NCI-H2171 treated with DMSO at 0.1 percent for 48 hours (cell line): ENCODE results near the gene TMEM126B.
"Not testable (repeated sequence)": the region's sequence is repeated elsewhere in the genome, so short reads cannot be mapped to it uniquely, and the experiment has no call there.

Source experiments
- DNase-seq: peaks from one replicate; lab custom pipeline; 2025; lab: John Stamatoyannopoulos, UW

The TMEM126B gene

GRCh38 chr11:85627998-85628770 lies at the start of gene TMEM126B:
TSS of gene TMEM126B (plus strand) at chr11:85628593. CDS start at chr11:85628608, 15 bp downstream.
- peak; percentile 100 for DNase-seq

GRCh38 chr11:85582111-85582510 lies 46.3 kb upstream of the TMEM126B start:
- DNase-seq: no peak

GRCh38 chr11:85589373-85589772 lies 39.0 kb upstream of the TMEM126B start:
- DNase-seq: no peak

GRCh38 chr11:85590848-85591483 lies 37.4 kb upstream of the TMEM126B start:
- DNase-seq: peak; percentile 63

- peak; percentile 89 for DNase-seq
Measured at GRCh38 chr11:85595285-85595884, 33.0 kb upstream of the TMEM126B start.

GRCh38 chr11:85596886-85597285 lies 31.5 kb upstream of the TMEM126B start:
- no peak for DNase-seq

GRCh38 chr11:85599083-85599482 lies 29.3 kb upstream of the TMEM126B start:
- no peak for DNase-seq

GRCh38 chr11:85602526-85603213 lies 25.7 kb upstream of the TMEM126B start:
- no peak for DNase-seq

- DNase-seq: no peak
Measured at GRCh38 chr11:85603220-85603619, 25.2 kb upstream of the TMEM126B start.

- DNase-seq: not testable (repeated sequence)
Measured at GRCh38 chr11:85606237-85606636, 22.2 kb upstream of the TMEM126B start.

- DNase-seq: not testable (repeated sequence)
Measured at GRCh38 chr11:85608621-85609020, 19.8 kb upstream of the TMEM126B start.

GRCh38 chr11:85609286-85609685 lies 19.1 kb upstream of the TMEM126B start:
- not testable (repeated sequence) for DNase-seq

- not testable (repeated sequence) for DNase-seq
Measured at GRCh38 chr11:85611643-85612042, 16.8 kb upstream of the TMEM126B start.

GRCh38 chr11:85619499-85619898 lies 8.9 kb upstream of the TMEM126B start:
- no peak for DNase-seq

GRCh38 chr11:85620256-85620655 lies 8.1 kb upstream of the TMEM126B start:
- no peak for DNase-seq

GRCh38 chr11:85626496-85626895 lies 1.9 kb upstream of the TMEM126B start:
- DNase-seq: peak; percentile 52

GRCh38 chr11:85627332-85627997 lies 928 bp upstream of the TMEM126B start, which contains the start of gene DLG2:
TSS of gene DLG2 (minus strand) at chr11:85627344.
- DNase-seq: peak; percentile 87

- no peak for DNase-seq
Measured at GRCh38 chr11:85628771-85629341, 463 bp downstream of the TMEM126B start.

- no peak for DNase-seq
Measured at GRCh38 chr11:85634747-85635146, 6.4 kb downstream of the TMEM126B start.

GRCh38 chr11:85643191-85643614 lies 14.8 kb downstream of the TMEM126B start:
- no peak for DNase-seq

- no peak for DNase-seq
Measured at GRCh38 chr11:85647078-85647477, 18.7 kb downstream of the TMEM126B start.
